Measurements from ENCODE around the gene LCLAT1.

Gene LCLAT1

DNA sequence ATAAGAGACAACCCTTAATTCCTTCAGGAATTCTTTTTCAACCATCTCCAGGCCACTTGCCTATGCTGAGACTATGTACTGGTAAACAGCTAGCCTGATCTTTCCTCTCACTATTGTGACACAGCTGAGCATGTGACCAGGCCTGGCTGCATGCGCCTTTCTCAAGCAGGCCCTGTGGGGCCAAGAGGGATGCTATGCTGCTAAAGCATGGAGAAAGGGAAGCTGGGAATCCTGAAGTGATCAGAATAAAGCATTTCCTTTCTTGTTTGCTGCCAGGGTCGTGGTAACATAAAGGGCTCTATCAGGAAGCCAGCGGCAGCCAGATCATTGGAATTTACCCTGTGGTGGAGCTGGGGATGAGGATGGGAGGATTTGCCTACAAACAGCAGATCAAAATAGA is 29.8 kb upstream of the LCLAT1 start:
- Histone ChIP-seq H2AFZ (ENCODE audit: low read depth, low read length, severe bottlenecking) (no peak overlapping the region), H3K4me3 (ENCODE audit: insufficient read depth, low read length, poor library complexity, severe bottlenecking) (no peak overlapping the region), H3F3A (ENCODE audit: insufficient read depth) (no peaks in the 10 kb centered on the region), H3K79me2 (ENCODE audit: insufficient read depth, low read length) (no peaks in the 10 kb centered on the region), H4K20me1 (ENCODE audit: low read depth, low read length) (no peaks in the 10 kb centered on the region), H3K27ac (ENCODE audit: low read depth, low read length) (no peak overlapping the region), H3K4me2 (ENCODE audit: low read depth, low read length, poor library complexity, severe bottlenecking) (no peak overlapping the region), H3K9me3 (ENCODE audit: insufficient read depth, low read length) (no peaks in the 10 kb centered on the region), H3K36me3 (ENCODE audit: low read length) (no peaks in the 10 kb centered on the region), H3K9me2 (replicated peaks; ENCODE audit: insufficient read depth, low read length) (no peaks in the 10 kb centered on the region), H3K27me3 (ENCODE audit: low read length) (no peaks in the 10 kb centered on the region), H3K9ac (ENCODE audit: low read length) (no peak overlapping the region)
- no peak for TF ChIP-seq EZH2phosphoT487 (conservative IDR thresholded peaks at IDR 0.05; ENCODE audit: low read length)
- TF ChIP-seq, protein P1, sequence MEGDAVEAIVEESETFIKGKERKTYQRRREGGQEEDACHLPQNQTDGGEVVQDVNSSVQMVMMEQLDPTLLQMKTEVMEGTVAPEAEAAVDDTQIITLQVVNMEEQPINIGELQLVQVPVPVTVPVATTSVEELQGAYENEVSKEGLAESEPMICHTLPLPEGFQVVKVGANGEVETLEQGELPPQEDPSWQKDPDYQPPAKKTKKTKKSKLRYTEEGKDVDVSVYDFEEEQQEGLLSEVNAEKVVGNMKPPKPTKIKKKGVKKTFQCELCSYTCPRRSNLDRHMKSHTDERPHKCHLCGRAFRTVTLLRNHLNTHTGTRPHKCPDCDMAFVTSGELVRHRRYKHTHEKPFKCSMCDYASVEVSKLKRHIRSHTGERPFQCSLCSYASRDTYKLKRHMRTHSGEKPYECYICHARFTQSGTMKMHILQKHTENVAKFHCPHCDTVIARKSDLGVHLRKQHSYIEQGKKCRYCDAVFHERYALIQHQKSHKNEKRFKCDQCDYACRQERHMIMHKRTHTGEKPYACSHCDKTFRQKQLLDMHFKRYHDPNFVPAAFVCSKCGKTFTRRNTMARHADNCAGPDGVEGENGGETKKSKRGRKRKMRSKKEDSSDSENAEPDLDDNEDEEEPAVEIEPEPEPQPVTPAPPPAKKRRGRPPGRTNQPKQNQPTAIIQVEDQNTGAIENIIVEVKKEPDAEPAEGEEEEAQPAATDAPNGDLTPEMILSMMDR (IDR thresholded peaks at IDR 0.05; ENCODE audit: insufficient read depth, low read length, poor library complexity, severe bottlenecking) = no peak

DNA sequence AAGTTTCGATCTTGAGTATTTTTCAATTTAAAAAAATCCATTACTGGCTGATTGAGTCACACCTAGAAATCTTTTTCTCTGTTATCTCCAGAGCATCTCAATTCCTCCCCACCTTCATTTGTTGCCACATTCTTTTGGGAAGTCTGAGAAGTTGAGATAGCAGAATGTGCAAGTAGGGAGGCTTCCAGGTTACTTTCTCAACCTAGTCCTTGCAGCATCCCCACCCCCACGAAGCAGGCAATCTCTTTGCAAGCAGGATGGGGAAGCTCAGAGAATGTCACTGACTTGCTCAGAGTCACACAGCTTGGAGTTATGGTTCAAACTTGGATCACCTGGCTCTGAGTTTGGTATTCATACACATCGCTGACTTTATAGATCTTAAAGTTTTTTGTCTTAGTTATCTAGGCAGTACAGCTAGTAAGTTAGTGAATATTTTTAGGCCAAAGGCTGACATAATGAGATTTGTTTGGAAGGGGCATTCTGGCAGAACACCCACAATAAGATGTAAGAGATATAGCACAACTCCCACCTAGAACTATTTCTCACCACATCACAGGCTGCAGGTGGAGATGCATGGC is 25.9 kb upstream of the LCLAT1 start:
- H3K9ac ChIP-seq (ENCODE audit: low read length) = no peak overlapping the region
- H3F3A ChIP-seq (ENCODE audit: insufficient read depth) = no peaks in the 10 kb centered on the region
- no peaks in the 10 kb centered on the region for H4K20me1 ChIP-seq (ENCODE audit: low read depth, low read length)
- no peaks in the 10 kb centered on the region for H3K9me2 ChIP-seq (replicated peaks; ENCODE audit: insufficient read depth, low read length)
- no peak overlapping the region for H3K27ac ChIP-seq (ENCODE audit: low read depth, low read length)
- H2AFZ ChIP-seq (ENCODE audit: low read depth, low read length, severe bottlenecking) = no peak overlapping the region
- no peaks in the 10 kb centered on the region for H3K36me3 ChIP-seq (ENCODE audit: low read length)
- no peak for TF ChIP-seq EZH2phosphoT487 (conservative IDR thresholded peaks at IDR 0.05; ENCODE audit: low read length)
- TF ChIP-seq, protein P1 (IDR thresholded peaks at IDR 0.05; ENCODE audit: insufficient read depth, low read length, poor library complexity, severe bottlenecking) = no peak
- H3K79me2 ChIP-seq (ENCODE audit: insufficient read depth, low read length) = no peaks in the 10 kb centered on the region
- H3K4me2 ChIP-seq (ENCODE audit: low read depth, low read length, poor library complexity, severe bottlenecking) = no peak overlapping the region
- no peaks in the 10 kb centered on the region for H3K27me3 ChIP-seq (ENCODE audit: low read length)
- H3K9me3 ChIP-seq (ENCODE audit: insufficient read depth, low read length) = no peaks in the 10 kb centered on the region
- no peak overlapping the region for H3K4me3 ChIP-seq (ENCODE audit: insufficient read depth, low read length, poor library complexity, severe bottlenecking)

DNA sequence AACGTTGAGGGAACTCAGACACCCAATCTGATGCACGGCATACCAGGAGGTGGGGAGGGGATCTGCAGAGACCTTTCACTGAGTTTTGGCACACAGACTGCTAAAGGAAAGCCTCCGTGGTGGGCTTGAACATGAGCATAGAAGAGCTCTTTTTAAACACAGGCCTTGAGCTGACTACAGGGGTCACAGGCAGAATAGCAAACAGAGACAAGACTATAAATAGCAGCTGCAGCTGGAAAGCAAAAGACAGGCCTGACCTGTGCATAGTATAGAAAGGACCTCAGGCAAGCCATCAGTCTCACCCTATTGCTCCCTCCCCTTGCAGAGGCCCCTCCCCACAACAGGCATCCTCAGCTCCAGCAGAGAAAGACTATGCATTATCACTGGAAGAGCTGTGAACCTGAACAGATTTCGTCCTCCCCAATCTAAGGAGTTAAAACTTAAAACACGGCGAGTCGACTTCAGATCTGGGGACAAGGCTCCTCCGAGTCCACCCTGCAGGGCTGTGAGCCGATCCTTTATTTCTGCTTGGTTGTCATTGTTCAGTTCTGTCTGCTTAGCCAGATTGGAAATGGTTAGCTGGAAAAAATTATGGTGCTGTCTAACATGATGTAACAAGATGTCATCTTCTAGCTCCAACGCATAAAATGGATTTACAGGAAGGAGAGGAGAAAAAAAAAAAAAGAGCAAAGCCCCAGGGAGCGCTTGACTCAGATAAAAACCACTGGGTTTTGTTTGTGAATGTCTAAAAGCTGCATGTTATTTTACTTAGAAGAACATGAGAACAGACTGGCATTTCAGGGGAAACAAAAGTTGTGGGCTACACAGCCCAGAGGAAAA is 25.2 kb upstream of the LCLAT1 start:
- Histone ChIP-seq H3K4me3 (ENCODE audit: insufficient read depth, low read length, poor library complexity, severe bottlenecking) (no peak overlapping the region), H2AFZ (ENCODE audit: low read depth, low read length, severe bottlenecking) (no peak overlapping the region)
- TF ChIP-seq, protein P1 (IDR thresholded peaks at IDR 0.05; ENCODE audit: insufficient read depth, low read length, poor library complexity, severe bottlenecking) = no peak
- TF ChIP-seq EZH2phosphoT487 (conservative IDR thresholded peaks at IDR 0.05; ENCODE audit: low read length) = no peak

More for the DNA sequence above, 25.2 kb upstream of the LCLAT1 start:
- Histone ChIP-seq H3K9me3 (ENCODE audit: insufficient read depth, low read length) (no peaks in the 10 kb centered on the region), H3K9ac (ENCODE audit: low read length) (no peak overlapping the region), H4K20me1 (ENCODE audit: low read depth, low read length) (no peaks in the 10 kb centered on the region), H3K36me3 (ENCODE audit: low read length) (no peaks in the 10 kb centered on the region), H3K79me2 (ENCODE audit: insufficient read depth, low read length) (no peaks in the 10 kb centered on the region), H3K27ac (ENCODE audit: low read depth, low read length) (no peak overlapping the region), H3K4me2 (ENCODE audit: low read depth, low read length, poor library complexity, severe bottlenecking) (no peak overlapping the region), H3K27me3 (ENCODE audit: low read length) (no peaks in the 10 kb centered on the region), H3K9me2 (replicated peaks; ENCODE audit: insufficient read depth, low read length) (no peaks in the 10 kb centered on the region), H3F3A (ENCODE audit: insufficient read depth) (no peaks in the 10 kb centered on the region)
